Measurements from ENCODE around the gene CYB5D1.

CYB5D1 gene

DNA sequence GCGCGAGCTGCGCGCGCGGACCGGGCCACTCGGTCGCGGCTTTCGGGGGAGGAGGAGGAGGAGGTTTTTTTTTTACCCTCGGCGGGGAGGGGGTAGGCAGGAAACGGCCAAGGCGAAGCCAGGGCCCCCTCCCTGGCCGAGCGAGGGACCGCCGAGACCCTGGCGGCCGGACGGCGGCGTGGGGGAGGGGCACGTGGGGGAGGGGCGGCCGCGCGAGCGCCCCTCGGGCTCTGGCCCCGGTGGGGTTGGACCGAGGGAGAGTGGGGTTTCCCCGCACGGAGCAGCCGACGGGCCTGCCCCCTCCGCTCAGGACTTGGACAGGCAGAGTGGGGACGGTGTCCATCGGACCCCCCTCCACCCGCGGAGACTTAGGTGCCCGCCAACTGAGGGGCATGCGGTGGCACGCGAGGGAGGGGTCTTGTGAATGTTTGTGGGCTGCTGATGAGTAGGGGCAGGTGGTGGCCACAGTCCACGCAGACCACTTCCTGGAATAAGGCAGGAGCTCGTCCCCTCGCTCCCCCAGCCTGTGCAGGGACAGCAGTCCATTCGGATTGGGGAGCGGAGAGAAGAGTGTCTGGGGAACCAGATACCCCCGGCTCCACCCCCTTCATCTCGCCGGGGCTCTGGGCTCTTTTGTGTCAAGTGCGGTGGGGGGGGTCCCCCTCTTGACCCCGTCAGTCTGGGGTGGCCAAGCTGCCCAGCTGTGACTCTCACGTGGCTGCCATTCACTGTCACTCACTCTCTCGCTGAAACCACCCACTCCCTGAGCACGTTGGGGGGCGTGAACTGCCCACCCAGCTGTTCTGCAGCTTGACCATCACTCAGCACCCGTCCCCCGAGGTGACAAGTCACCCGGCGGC is 27.8 kb downstream of the CYB5D1 start:
- Histone ChIP-seq H3K4me1 (ENCODE audit: control insufficient read depth in 2 of 2, insufficient read depth in 2 of 2, low read length in 2 of 2) (peaks cover 48 to 62% of the 10 kb centered on the region in 2 donors), H3K9ac (ENCODE audit: low read depth in 1 of 2, low read length in 2 of 2) (peak overlapping the region; percentile 79 to 95), H3K4me3 (ENCODE audit: low read length in 2 of 2) (peak overlapping the region; percentile 84 to 88), H3K27me3 (ENCODE audit: control insufficient read depth in 2 of 2, insufficient read depth in 2 of 2, low read length in 2 of 2) (no peaks in the 10 kb centered on the region), H3K36me3 (ENCODE audit: control insufficient read depth in 2 of 2, insufficient read depth in 2 of 2, low read length in 2 of 2) (peaks cover 0 to 13% of the 10 kb centered on the region in 2 donors), H3K9me3 (ENCODE audit: control insufficient read depth in 2 of 2, low read length in 2 of 2) (no peaks in the 10 kb centered on the region), H3K27ac (ENCODE audit: low read depth in 2 of 2, low read length in 2 of 2) (peak overlapping the region; percentile 91 to 96)

DNA sequence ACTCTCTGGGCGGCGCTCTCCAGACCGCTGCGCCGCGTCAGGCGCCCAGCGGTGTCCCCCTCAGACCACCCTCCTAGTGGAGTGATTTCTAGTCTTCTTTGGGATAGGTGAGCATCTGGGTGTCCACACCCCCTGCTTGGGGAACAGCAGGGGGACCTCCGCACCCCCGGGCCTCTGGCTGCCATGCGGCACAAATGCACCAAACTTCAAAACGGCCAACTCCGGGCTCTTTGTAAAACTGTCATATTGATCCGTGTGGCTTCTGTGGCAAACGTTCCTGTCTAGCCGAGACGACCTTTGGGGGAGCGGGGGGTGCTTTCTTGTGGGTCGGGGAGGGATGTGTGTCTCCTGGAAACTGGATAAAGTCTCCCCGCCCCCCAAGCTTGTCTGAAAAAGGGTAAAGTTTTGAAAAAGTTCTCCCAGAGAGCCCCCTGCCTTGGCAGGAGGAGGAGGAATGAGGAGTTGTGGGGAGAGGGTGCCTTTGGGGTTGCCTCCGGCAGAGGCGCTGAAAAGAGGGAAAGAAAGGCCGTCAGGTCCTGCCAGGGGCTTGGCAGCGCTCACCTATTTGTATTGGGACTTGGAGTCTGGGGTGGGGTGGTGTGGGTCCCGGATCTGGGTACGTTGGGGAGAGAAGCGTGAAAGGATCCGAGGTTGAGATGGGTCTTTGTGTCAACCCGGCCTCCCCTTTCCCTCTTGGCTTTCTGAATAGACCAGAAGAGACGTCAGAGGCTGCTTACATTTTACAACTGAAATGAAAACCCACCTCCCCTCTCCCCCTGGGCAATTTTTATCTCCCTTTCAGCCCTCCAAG is 28.6 kb downstream of the CYB5D1 start:
- peaks cover 48 to 56% of the 10 kb centered on the region in 2 donors for H3K4me1 ChIP-seq (ENCODE audit: control insufficient read depth in 2 of 2, insufficient read depth in 2 of 2, low read length in 2 of 2)
- no peaks in the 10 kb centered on the region for H3K9me3 ChIP-seq (ENCODE audit: control insufficient read depth in 2 of 2, low read length in 2 of 2)
- H3K9ac ChIP-seq (ENCODE audit: low read depth in 1 of 2, low read length in 2 of 2) = peak overlapping the region; percentile 79 to 95
- H3K4me3 ChIP-seq (ENCODE audit: low read length in 2 of 2) = peak overlapping the region; percentile 84 to 88
- peak overlapping the region; percentile 91 to 96 for H3K27ac ChIP-seq (ENCODE audit: low read depth in 2 of 2, low read length in 2 of 2)
- no peaks in the 10 kb centered on the region for H3K27me3 ChIP-seq (ENCODE audit: control insufficient read depth in 2 of 2, insufficient read depth in 2 of 2, low read length in 2 of 2)
- H3K36me3 ChIP-seq (ENCODE audit: control insufficient read depth in 2 of 2, insufficient read depth in 2 of 2, low read length in 2 of 2) = peaks cover 4 to 14% of the 10 kb centered on the region in 2 donors

DNA sequence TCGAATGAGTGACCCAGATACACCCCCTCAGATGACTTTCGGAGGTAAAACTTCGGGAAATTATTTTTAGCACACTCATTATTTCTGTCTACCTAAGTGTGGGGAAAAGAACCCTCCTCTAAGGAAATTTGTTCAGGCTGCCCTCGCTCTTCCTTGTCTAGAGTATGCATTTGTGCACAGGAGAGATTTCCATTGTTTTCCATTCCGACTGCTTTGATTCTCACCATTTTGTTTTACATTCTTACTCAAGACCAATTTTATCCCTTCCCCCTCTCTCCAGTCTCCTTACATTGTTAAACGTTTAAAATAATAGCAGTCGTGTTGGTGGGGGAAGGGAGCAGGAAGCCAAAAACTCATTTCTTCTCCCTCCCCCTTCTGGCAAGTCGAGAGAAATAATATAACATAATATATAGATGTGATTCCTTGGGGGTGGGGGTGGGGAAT is 29.3 kb downstream of the CYB5D1 start:
- H3K4me3 ChIP-seq (ENCODE audit: low read length in 2 of 2) = peak overlapping the region; percentile 84 to 88
- H3K9ac ChIP-seq (ENCODE audit: low read depth in 1 of 2, low read length in 2 of 2) = peak overlapping the region; percentile 79 to 95
- peak overlapping the region; percentile 91 to 96 for H3K27ac ChIP-seq (ENCODE audit: low read depth in 2 of 2, low read length in 2 of 2)
- no peaks in the 10 kb centered on the region for H3K9me3 ChIP-seq (ENCODE audit: control insufficient read depth in 2 of 2, low read length in 2 of 2)
- peaks cover 48 to 53% of the 10 kb centered on the region in 2 donors for H3K4me1 ChIP-seq (ENCODE audit: control insufficient read depth in 2 of 2, insufficient read depth in 2 of 2, low read length in 2 of 2)
- peaks cover 7 to 16% of the 10 kb centered on the region in 2 donors for H3K36me3 ChIP-seq (ENCODE audit: control insufficient read depth in 2 of 2, insufficient read depth in 2 of 2, low read length in 2 of 2)
- H3K27me3 ChIP-seq (ENCODE audit: control insufficient read depth in 2 of 2, insufficient read depth in 2 of 2, low read length in 2 of 2) = no peaks in the 10 kb centered on the region

DNA sequence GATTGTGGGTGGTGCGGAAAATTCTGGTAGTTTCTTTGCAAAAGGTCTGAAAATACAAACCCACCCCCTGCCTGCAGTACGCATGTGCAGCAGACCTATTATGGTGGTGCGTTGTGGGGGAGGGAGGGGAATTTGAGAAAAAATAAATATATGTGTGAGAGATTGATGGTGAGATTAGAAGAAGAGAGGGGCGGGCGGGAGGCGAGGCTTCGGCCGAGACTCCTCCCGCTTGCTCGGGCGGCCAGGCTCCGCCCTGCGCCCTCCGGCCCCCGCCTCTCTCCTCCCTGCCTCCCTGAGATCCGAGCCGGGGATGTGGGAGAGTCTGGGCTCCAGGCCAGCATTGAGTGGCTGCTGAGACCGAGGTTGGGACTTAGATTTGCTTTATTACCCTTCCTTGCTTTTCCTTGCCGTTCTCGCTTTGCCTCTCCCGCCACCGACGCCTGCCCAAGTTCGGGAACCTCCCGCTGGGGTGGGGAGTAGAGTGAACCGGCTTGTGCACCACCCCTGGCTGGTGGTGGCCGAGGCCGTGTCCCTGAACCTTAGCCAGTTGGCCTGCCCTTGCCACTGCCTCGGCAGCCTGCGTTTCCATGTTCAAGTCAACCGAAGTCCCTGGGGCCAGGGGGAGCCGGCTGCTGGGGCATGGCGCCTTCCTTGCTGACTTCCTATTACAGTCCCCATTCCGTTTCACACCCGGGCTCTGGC is 29.8 kb downstream of the CYB5D1 start:
- Histone ChIP-seq H3K27ac (ENCODE audit: low read depth in 2 of 2, low read length in 2 of 2) (peak overlapping the region; percentile 91 to 96), H3K9me3 (ENCODE audit: control insufficient read depth in 2 of 2, low read length in 2 of 2) (no peaks in the 10 kb centered on the region), H3K4me1 (ENCODE audit: control insufficient read depth in 2 of 2, insufficient read depth in 2 of 2, low read length in 2 of 2) (peaks cover 45 to 48% of the 10 kb centered on the region in 2 donors), H3K9ac (ENCODE audit: low read depth in 1 of 2, low read length in 2 of 2) (peak overlapping the region; percentile 70 to 82), H3K27me3 (ENCODE audit: control insufficient read depth in 2 of 2, insufficient read depth in 2 of 2, low read length in 2 of 2) (no peaks in the 10 kb centered on the region), H3K36me3 (ENCODE audit: control insufficient read depth in 2 of 2, insufficient read depth in 2 of 2, low read length in 2 of 2) (peaks cover 8 to 17% of the 10 kb centered on the region in 2 donors), H3K4me3 (ENCODE audit: low read length in 2 of 2) (peak overlapping the region; percentile 84 to 88)

DNA sequence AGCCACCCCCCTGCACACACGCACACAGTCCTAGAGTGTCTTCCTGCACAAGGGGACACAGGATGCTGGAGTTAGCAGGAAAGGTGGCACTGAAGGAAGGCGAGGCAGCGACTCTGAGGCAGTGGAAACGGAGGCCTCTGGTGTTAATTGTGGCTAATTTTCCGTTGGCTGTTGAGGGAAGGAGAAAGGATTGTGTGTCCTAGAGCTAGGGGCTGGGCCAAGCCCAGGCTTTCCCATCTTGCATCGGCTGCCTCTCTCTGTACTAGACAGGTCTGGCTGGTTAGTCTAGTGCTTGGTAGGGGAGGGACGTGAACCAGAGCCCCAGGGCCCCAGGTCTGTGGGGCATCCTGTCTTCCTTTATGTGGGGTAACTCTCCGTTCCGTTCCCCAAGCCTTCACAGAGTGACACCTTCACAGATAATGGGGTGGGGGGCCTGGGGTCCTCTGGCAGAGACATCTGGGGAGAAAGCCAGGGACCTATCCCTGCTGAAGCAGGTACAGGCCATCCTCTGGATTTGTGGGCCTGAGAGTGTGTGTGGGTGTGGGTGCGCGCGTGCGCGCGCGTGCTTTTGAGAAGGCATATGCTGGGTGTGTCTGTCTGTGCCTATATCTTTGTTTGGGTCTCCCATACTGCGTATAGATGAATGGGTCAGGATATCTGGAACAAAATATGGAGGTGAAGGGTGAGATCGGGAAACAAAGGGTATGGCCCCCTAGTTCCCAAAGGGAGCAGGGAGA is 30.5 kb downstream of the CYB5D1 start, which contains the start of gene CHD3:
CHD3 (plus strand) TSS at position 606 of the 737 bp plus-strand sequence. CDS start 212 bp downstream, outside the sequence.
- peak within 1 kb of the TSS; percentile 84 to 88 for H3K4me3 ChIP-seq (ENCODE audit: low read length in 2 of 2)
- no peaks in the 10 kb centered on the region for H3K9me3 ChIP-seq (ENCODE audit: control insufficient read depth in 2 of 2, low read length in 2 of 2)
- peaks cover 8 to 22% of the 10 kb centered on the region in 2 donors for H3K36me3 ChIP-seq (ENCODE audit: control insufficient read depth in 2 of 2, insufficient read depth in 2 of 2, low read length in 2 of 2)
- H3K27me3 ChIP-seq (ENCODE audit: control insufficient read depth in 2 of 2, insufficient read depth in 2 of 2, low read length in 2 of 2) = no peaks in the 10 kb centered on the region
- H3K27ac ChIP-seq (ENCODE audit: low read depth in 2 of 2, low read length in 2 of 2) = peak within 1 kb of the TSS; percentile 91 to 96
- peak within 1 kb of the TSS; percentile 70 to 82 for H3K9ac ChIP-seq (ENCODE audit: low read depth in 1 of 2, low read length in 2 of 2)
- peaks cover 43 to 46% of the 10 kb centered on the region in 2 donors for H3K4me1 ChIP-seq (ENCODE audit: control insufficient read depth in 2 of 2, insufficient read depth in 2 of 2, low read length in 2 of 2)

DNA sequence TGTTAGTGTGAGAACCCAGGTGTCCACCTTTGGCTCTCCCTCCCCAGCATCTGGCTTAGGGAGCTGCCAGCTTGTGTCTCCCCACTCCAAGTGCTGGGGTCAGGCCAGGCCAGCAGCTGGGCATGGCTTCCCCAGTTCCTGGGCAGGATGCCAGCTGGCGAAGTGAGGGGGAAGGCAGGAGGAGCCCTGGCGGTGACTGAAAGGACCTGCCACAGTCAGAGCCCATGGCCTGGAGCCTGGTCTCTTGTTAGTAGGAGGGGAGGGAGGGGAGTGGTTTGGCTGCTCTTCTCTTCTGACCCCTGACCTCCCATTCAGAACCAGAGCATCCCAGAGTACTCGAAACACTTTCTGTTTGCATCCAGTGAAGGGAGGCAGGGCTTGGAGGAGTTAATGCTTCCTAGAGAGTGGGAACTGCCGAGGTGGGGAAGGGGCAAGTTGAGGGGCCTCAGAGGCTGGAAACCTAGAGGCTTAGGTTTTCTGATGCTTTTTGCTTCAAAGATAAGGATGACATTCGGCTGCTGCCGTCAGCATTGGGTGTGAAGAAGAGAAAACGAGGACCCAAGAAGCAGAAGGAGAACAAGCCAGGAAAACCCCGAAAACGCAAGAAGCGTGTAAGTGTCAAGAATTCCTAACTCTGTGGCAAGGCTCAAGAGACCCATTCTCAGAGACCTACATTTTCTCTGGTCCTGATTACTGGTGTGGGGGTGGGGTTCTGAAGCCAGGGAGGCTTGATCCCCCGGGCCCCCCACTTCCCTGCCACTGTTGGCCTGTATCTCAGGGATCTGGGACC is 31.6 kb downstream of the CYB5D1 start:
- Histone ChIP-seq H3K27me3 (ENCODE audit: control insufficient read depth in 2 of 2, insufficient read depth in 2 of 2, low read length in 2 of 2) (no peaks in the 10 kb centered on the region), H3K36me3 (ENCODE audit: control insufficient read depth in 2 of 2, insufficient read depth in 2 of 2, low read length in 2 of 2) (peaks cover 18 to 31% of the 10 kb centered on the region in 2 donors), H3K27ac (ENCODE audit: low read depth in 2 of 2, low read length in 2 of 2) (peak overlapping the region; percentile 91 to 96), H3K4me3 (ENCODE audit: low read length in 2 of 2) (peak overlapping the region; percentile 84 to 88), H3K9ac (ENCODE audit: low read depth in 1 of 2, low read length in 2 of 2) (peak overlapping the region; percentile 70 to 82), H3K9me3 (ENCODE audit: control insufficient read depth in 2 of 2, low read length in 2 of 2) (no peaks in the 10 kb centered on the region), H3K4me1 (ENCODE audit: control insufficient read depth in 2 of 2, insufficient read depth in 2 of 2, low read length in 2 of 2) (peaks cover 38 to 43% of the 10 kb centered on the region in 2 donors)

DNA sequence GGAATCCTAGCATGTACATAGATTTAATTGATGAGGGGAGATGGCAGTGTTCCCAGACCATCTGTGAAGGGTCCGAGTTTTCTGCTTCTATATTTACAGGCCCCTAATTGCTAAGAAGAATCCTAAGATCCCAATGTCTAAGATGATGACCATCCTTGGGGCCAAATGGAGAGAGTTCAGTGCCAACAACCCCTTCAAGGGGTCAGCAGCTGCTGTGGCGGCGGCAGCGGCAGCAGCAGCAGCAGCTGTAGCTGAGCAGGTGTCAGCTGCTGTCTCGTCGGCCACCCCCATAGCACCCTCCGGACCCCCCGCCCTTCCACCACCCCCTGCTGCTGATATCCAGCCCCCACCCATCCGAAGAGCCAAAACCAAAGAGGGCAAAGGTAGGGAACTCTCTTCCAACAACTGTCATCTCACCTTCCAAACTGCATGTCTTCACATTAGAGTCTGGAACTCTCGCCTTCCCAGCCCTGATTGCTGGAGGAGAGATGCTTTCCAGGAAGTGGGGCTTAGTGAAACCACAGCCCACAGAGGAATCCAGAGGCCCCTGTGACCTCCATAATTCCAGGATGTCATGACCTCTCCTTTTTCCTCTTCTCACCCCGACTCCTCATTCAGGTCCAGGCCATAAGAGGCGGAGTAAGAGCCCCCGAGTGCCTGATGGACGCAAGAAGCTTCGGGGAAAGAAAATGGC is 35.5 kb downstream of the CYB5D1 start:
- Histone ChIP-seq H3K4me1 (ENCODE audit: control insufficient read depth in 2 of 2, insufficient read depth in 2 of 2, low read length in 2 of 2) (peaks cover 17% of the 10 kb centered on the region in 2 donors), H3K27ac (ENCODE audit: low read depth in 2 of 2, low read length in 2 of 2) (no peak overlapping the region), H3K27me3 (ENCODE audit: control insufficient read depth in 2 of 2, insufficient read depth in 2 of 2, low read length in 2 of 2) (no peaks in the 10 kb centered on the region), H3K36me3 (ENCODE audit: control insufficient read depth in 2 of 2, insufficient read depth in 2 of 2, low read length in 2 of 2) (peaks cover 43 to 57% of the 10 kb centered on the region in 2 donors), H3K4me3 (ENCODE audit: low read length in 2 of 2) (no peak overlapping the region), H3K9ac (ENCODE audit: low read depth in 1 of 2, low read length in 2 of 2) (no peak overlapping the region), H3K9me3 (ENCODE audit: control insufficient read depth in 2 of 2, low read length in 2 of 2) (no peaks in the 10 kb centered on the region)

DNA sequence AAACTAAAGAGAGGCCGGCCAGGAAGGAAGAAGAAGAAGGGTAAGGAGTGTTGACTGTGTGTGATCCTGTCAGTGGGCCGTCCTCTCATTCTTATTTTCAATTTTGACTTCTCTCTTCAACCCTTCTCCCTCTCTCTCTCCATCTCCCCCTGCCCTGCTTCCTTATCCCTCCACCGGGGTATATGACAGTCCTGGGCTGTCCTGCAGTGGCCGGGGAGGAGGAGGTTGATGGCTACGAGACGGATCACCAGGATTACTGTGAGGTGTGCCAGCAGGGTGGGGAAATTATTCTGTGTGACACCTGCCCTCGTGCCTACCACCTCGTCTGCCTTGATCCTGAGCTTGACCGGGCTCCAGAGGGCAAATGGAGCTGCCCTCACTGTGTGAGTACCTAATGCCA is 36.4 kb downstream of the CYB5D1 start:
- peaks cover 51 to 64% of the 10 kb centered on the region in 2 donors for H3K36me3 ChIP-seq (ENCODE audit: control insufficient read depth in 2 of 2, insufficient read depth in 2 of 2, low read length in 2 of 2)
- H3K4me3 ChIP-seq (ENCODE audit: low read length in 2 of 2) = no peak overlapping the region
- no peaks in the 10 kb centered on the region for H3K9me3 ChIP-seq (ENCODE audit: control insufficient read depth in 2 of 2, low read length in 2 of 2)
- H3K4me1 ChIP-seq (ENCODE audit: control insufficient read depth in 2 of 2, insufficient read depth in 2 of 2, low read length in 2 of 2) = peaks cover 8% of the 10 kb centered on the region in 2 donors
- H3K9ac ChIP-seq (ENCODE audit: low read depth in 1 of 2, low read length in 2 of 2) = no peak overlapping the region
- H3K27me3 ChIP-seq (ENCODE audit: control insufficient read depth in 2 of 2, insufficient read depth in 2 of 2, low read length in 2 of 2) = no peaks in the 10 kb centered on the region
- H3K27ac ChIP-seq (ENCODE audit: low read depth in 2 of 2, low read length in 2 of 2) = no peak overlapping the region
